NCI-H748 (cell line): ENCODE measurements around the gene EDNRA.
A peak's percentile ranks its signal among the peaks of the same experiment; 100 is the strongest.

Experiments
- DNase-seq: peaks from one replicate; lab custom pipeline; 2025; ENCODE audit not compliant: unreplicated experiment; lab: John Stamatoyannopoulos, UW

EDNRA gene

GRCh38 chr4:147539959-147540358 lies 59.1 kb downstream of the EDNRA start:
- no peak for DNase-seq

- peak; percentile 22 for DNase-seq
Observed at GRCh38 chr4:147542229-147542990, 61.5 kb downstream of the EDNRA start.

DNA sequence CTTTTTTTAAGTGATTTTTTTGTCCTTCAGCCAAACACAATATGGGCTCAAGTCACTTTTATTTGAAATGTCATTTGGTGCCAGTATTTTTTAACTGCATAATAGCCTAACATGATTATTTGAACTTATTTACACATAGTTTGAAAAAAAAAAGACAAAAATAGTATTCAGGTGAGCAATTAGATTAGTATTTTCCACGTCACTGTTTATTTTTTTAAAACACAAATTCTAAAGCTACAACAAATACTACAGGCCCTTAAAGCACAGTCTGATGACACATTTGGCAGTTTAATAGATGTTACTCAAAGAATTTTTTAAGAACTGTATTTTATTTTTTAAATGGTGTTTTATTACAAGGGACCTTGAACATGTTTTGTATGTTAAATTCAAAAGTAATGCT lies 62.1 kb downstream of the EDNRA start:
- DNase-seq, result no peak

GRCh38 chr4:147546349-147546748 lies 65.5 kb downstream of the EDNRA start:
- no peak for DNase-seq

- no peak for DNase-seq
Observed at GRCh38 chr4:147547314-147548056, 66.6 kb downstream of the EDNRA start.

DNA sequence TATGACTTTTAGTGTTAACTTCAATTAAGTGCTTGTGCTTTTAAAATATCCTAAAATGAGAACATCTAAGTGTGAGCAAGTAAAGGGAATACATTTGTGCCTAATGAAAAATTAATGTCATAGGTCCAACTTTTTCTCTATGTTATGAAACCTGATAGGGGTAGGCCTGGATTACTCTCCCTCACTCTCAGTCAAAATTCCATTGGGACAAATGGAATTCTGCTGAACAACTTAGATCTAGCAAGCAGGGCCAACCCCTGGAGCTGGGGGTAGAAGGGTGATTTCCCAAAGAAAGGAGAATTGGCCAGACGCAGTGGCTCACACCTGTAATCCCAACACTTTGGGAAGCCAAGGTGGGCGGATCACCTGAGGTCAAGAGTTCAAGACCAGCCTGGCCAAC lies 67.4 kb downstream of the EDNRA start:
- no peak for DNase-seq

- DNase-seq, result no peak
Observed at GRCh38 chr4:147550626-147551246, 69.8 kb downstream of the EDNRA start.

GRCh38 chr4:147560625-147561024 lies 79.7 kb downstream of the EDNRA start:
- no peak for DNase-seq

- no peak for DNase-seq
Observed at GRCh38 chr4:147566762-147567161, 85.9 kb downstream of the EDNRA start.

GRCh38 chr4:147567276-147567675 lies 86.4 kb downstream of the EDNRA start:
- no peak for DNase-seq

- no peak for DNase-seq
Observed at GRCh38 chr4:147570616-147571015, 89.7 kb downstream of the EDNRA start.

DNA sequence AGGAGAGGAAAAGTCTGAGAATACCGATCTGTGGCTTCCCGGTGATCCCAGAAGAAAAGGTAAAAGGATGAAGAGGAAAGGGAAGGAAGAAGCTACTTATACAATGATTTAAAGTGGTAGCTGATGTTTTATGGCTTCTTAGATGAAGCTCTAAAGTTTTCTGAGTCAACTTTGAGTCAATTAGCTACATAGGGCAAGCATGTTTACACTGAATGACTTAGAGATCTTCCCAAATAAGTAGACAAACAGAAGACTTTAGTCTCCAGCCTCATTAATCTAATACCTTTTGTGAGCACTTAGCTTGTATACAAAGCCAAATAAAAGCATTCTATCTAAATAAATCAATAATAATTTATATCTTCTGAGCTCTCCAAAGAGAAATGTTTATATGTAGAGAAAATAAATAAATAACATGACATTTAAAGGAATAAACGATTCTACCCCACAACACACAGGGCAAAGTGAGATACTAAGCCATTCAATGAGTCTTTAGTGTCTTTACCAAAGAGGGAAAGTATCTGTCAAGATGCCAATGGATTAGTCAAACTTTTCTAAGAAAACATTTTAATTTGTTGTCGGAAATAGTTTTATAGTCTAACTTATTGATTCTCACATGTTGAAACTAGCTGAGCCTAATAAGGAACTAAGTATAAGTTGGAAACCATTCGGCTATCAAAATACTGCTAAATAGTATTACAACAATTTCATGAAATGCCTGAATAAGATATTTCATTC lies 90.3 kb downstream of the EDNRA start:
- no peak for DNase-seq

GRCh38 chr4:147576084-147576483 lies 95.2 kb downstream of the EDNRA start:
- DNase-seq, result no peak

GRCh38 chr4:147578051-147578476 lies 97.2 kb downstream of the EDNRA start:
- no peak for DNase-seq

- no peak for DNase-seq
Observed at GRCh38 chr4:147578593-147578992, 97.7 kb downstream of the EDNRA start.

DNA sequence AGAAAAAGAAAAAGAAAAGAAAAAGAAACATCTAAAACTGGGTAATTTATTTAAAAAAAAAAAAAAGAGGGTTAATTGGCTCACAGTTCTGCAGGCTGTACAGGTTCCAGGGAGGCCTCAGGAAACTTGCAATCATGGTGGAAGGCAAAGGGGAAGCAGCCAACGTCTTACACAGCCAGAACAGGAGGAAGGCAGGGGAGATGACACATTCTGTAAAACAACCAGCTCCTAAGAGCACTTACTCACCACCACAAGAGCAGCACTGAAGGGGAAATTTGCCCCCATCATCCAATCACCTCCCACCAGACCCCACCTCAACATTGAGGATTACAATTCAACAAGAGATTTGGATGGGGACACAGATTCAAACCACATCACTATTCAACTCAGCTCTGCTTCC lies 99.5 kb downstream of the EDNRA start:
- no peak for DNase-seq

GRCh38 chr4:147581606-147582350 lies 100.9 kb downstream of the EDNRA start:
- DNase-seq, result no peak

- no peak for DNase-seq
Observed at GRCh38 chr4:147582386-147583060, 101.6 kb downstream of the EDNRA start.

GRCh38 chr4:147583876-147584275 lies 103.0 kb downstream of the EDNRA start:
- DNase-seq, result no peak

DNA sequence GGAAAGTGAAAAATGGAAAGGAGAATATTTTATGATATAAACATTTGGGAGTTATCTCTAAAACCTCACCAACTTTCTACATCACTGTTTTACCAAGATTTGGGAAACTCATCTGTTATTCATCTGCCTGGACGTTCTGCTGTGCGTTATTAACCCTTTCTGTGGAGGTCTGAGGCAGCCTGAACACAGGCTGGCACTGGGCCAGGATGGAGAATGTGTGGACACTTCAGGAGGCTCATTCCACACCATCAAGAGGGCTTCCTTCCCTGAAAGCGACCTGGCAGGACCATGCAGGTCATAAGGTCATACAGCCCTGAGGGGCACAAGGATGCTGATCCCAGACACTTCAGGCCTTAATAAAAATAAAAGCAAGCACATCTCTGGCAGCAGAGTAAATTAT lies 105.1 kb downstream of the EDNRA start:
- DNase-seq, result no peak
